HepG2 (cell line): ENCODE measurements around the gene HLCS. TPM values are rescaled to one million over a fixed set of nuclear protein-coding genes. Genes with fewer than 3 reads are reported as not detected.

Source experiments
- ATF7 ChIP-seq, 2 experiments: fragments of 450-650 bp in 1 of 2; sonication (generic) in 1 of 2; formaldehyde crosslinking in 1 of 2; IDR thresholded peaks; 2 replicates each; pipeline versions ENCODE4 v1.4.0 to v1.6.1; 2016 to 2020; ENCODE audit warnings: antibody characterized with exemption in 1 of 2, mild to moderate bottlenecking in 1 of 2, missing genetic modification reagents in 1 of 2
- FOXA1 ChIP-seq, 2 experiments: fragments of 450-650 bp in 1 of 2; sonication (generic) in 1 of 2; formaldehyde crosslinking in 1 of 2; IDR thresholded peaks; 2 replicates each; pipeline versions ENCODE4 v1.4.0 to v1.6.1; 2016 to 2020; ENCODE audit warnings: missing genetic modification reagents in 1 of 2
- IKZF1 ChIP-seq: fragments of 450-650 bp; IDR thresholded peaks from 2 replicates; pipeline ENCODE4 v1.7.1; 2016
- NFE2L2 ChIP-seq: fragments of 150-350 bp; IDR thresholded peaks from 2 replicates; pipeline ENCODE4 v1.6.1; 2014; ENCODE audit warnings: low read length
- PRPF4 ChIP-seq: fragments of 200-400 bp; formaldehyde crosslinking; IDR thresholded peaks from 2 replicates; pipeline ENCODE4 v1.6.1; 2016; ENCODE audit warnings: low read length, low read depth; ENCODE audit not compliant: poor library complexity, severe bottlenecking
- SPEN ChIP-seq: sonication (generic); formaldehyde crosslinking; IDR thresholded peaks from 2 replicates; pipeline ENCODE4 v1.5.1; 2020; ENCODE audit warnings: low read depth, mild to moderate bottlenecking, missing genetic modification reagents
- STAG1 ChIP-seq: sonication (generic); formaldehyde crosslinking; IDR thresholded peaks from 2 replicates; pipeline ENCODE4 v1.4.0; 2020; ENCODE audit warnings: missing genetic modification reagents
- TARDBP ChIP-seq: sonication (generic); formaldehyde crosslinking; IDR thresholded peaks from 2 replicates; pipeline ENCODE4 v1.8.0; 2022; ENCODE audit warnings: mild to moderate bottlenecking, missing genetic modification reagents
- polyA plus RNA-seq, 8 experiments: library from polyadenylated mRNA; depleted of rRNA in 3 of 8; stranded (reverse) in 7 of 8; unstranded in 1 of 8; fragments of >200 nt; fragmentation: Illumina TruSeq in 4 of 8; extraction: Trizol in 4 of 8; gene quantifications; 2 replicates each; pipeline versions ENCODE4 v1.2.1 to v1.2.3, GENCODE V29; 2011 to 2016; ENCODE audit warnings: low read depth in 4 of 8, missing spikeins in 1 of 8, mixed read lengths in 1 of 8; ENCODE audit not compliant: insufficient read depth in 1 of 8
- total RNA-seq, 5 experiments: library from RNA; depleted of rRNA; stranded (reverse); fragments of >200 nt; fragmentation: Illumina TruSeq; extraction: Trizol; gene quantifications; 2 replicates each; pipeline ENCODE4 v1.2.3, GENCODE V29; 2016; ENCODE audit warnings: low read depth in 1 of 5
- TF ChIP-seq, protein P1 (sequence below): sonication (generic); formaldehyde crosslinking; IDR thresholded peaks from 2 replicates; pipeline ENCODE4 v1.5.0; 2020; ENCODE audit warnings: missing genetic modification reagents
- TF ChIP-seq, protein P2 (sequence below): sonication (generic); formaldehyde crosslinking; IDR thresholded peaks from 2 replicates; pipeline ENCODE4 v1.9.0; 2022; ENCODE audit warnings: missing genetic modification reagents, mild to moderate bottlenecking, borderline replicate concordance
- TF ChIP-seq, protein P3 (sequence below): sonication (generic); formaldehyde crosslinking; IDR thresholded peaks from 2 replicates; pipeline ENCODE4 v1.8.0; 2022; ENCODE audit warnings: mild to moderate bottlenecking, missing genetic modification reagents
- TF ChIP-seq, protein P4 (sequence below): sonication (generic); formaldehyde crosslinking; IDR thresholded peaks from 2 replicates; pipeline ENCODE4 v1.5.1; 2020; ENCODE audit warnings: missing genetic modification reagents, mild to moderate bottlenecking, borderline replicate concordance
- TF ChIP-seq, protein P5 (sequence below): IDR thresholded peaks from 2 replicates; pipeline ENCODE4 v1.6.1; 2016
- TF ChIP-seq, protein P6 (sequence below): IDR thresholded peaks from 2 replicates; pipeline ENCODE4 v1.6.1; 2012; ENCODE audit warnings: inconsistent platforms
- TF ChIP-seq, protein P7 (sequence below): sonication (generic); formaldehyde crosslinking; IDR thresholded peaks from 2 replicates; pipeline ENCODE4 v1.5.0; 2020; ENCODE audit warnings: mild to moderate bottlenecking, missing genetic modification reagents, moderate library complexity
- TF ChIP-seq, protein P8 (sequence below): sonication (generic); formaldehyde crosslinking; IDR thresholded peaks from 2 replicates; pipeline ENCODE4 v1.5.1; 2020; ENCODE audit warnings: missing genetic modification reagents, mild to moderate bottlenecking, borderline replicate concordance

Gene HLCS
- total and polyA plus RNA-seq, 2 of the 13 experiments (the other 11 are each of a cell fraction or from before 2014, with no cell fraction given): 7.9 to 12.3 TPM

DNA sequence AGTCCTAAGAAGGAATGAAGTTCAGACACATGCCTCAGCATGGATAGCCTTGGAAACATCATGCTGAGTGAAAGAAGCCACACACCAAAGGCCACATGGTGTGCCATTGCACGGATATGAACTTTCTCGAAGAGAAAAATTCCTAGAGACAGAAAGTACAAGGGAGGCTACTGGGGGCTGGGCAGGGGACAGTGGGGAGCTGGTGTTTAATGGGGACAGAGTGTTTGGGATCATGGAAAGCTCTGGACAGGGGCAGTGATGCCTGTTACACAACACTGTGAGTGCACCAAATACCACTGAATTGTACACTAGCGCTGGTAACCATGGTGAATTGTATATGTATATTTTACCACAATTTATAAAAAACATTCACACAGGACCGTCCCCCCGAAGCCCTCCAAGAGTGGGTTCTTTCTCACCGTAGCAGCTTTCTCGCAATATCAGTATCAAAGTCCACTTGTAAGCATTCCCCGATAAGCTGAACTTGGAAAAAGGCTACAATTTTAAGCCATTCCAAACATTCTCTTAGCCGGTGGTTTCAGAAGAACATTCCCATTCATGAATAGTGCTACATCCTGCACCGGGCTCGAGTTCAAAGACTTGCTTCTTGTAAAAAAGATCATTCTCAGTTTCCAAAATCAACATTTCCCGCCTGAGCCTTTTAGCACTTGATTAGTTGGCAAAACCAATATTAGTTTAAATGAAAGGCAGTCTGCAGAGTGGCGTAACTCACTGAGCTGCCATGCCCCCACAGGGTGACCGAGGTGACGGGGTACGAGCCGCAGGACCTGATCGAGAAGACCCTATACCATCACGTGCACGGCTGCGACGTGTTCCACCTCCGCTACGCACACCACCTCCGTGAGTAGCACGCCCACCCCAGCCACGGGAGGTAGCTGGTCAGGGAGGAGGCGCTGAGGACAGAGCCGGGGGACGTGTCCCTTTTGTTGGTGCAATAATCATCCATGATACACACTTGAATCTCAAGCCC lies 235.9 kb downstream of the HLCS start (continued):
- TF ChIP-seq, protein P1, sequence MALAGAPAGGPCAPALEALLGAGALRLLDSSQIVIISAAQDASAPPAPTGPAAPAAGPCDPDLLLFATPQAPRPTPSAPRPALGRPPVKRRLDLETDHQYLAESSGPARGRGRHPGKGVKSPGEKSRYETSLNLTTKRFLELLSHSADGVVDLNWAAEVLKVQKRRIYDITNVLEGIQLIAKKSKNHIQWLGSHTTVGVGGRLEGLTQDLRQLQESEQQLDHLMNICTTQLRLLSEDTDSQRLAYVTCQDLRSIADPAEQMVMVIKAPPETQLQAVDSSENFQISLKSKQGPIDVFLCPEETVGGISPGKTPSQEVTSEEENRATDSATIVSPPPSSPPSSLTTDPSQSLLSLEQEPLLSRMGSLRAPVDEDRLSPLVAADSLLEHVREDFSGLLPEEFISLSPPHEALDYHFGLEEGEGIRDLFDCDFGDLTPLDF: no peak
- no peak for TF ChIP-seq IKZF1
- TF ChIP-seq, protein P2, sequence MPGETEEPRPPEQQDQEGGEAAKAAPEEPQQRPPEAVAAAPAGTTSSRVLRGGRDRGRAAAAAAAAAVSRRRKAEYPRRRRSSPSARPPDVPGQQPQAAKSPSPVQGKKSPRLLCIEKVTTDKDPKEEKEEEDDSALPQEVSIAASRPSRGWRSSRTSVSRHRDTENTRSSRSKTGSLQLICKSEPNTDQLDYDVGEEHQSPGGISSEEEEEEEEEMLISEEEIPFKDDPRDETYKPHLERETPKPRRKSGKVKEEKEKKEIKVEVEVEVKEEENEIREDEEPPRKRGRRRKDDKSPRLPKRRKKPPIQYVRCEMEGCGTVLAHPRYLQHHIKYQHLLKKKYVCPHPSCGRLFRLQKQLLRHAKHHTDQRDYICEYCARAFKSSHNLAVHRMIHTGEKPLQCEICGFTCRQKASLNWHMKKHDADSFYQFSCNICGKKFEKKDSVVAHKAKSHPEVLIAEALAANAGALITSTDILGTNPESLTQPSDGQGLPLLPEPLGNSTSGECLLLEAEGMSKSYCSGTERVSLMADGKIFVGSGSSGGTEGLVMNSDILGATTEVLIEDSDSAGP (CRISPR knock-in tag): 0 out of 2 replicates have a peak, but pooled peaks have one; percentile 40
- TF ChIP-seq, protein P3, sequence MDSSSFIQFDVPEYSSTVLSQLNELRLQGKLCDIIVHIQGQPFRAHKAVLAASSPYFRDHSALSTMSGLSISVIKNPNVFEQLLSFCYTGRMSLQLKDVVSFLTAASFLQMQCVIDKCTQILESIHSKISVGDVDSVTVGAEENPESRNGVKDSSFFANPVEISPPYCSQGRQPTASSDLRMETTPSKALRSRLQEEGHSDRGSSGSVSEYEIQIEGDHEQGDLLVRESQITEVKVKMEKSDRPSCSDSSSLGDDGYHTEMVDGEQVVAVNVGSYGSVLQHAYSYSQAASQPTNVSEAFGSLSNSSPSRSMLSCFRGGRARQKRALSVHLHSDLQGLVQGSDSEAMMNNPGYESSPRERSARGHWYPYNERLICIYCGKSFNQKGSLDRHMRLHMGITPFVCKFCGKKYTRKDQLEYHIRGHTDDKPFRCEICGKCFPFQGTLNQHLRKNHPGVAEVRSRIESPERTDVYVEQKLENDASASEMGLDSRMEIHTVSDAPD (CRISPR knock-in tag): peak; percentile 42; the same call in 1 of the 2 replicates
- TF ChIP-seq, protein P4, sequence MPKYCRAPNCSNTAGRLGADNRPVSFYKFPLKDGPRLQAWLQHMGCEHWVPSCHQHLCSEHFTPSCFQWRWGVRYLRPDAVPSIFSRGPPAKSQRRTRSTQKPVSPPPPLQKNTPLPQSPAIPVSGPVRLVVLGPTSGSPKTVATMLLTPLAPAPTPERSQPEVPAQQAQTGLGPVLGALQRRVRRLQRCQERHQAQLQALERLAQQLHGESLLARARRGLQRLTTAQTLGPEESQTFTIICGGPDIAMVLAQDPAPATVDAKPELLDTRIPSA (CRISPR knock-in tag): no peak
- no peak for TF ChIP-seq FOXA1 (IDR thresholded peaks at IDR 0.05)
- TF ChIP-seq FOXA1 (CRISPR knock-in tag; IDR thresholded peaks at IDR 0.05): peak; percentile 74
- TF ChIP-seq, protein P5, sequence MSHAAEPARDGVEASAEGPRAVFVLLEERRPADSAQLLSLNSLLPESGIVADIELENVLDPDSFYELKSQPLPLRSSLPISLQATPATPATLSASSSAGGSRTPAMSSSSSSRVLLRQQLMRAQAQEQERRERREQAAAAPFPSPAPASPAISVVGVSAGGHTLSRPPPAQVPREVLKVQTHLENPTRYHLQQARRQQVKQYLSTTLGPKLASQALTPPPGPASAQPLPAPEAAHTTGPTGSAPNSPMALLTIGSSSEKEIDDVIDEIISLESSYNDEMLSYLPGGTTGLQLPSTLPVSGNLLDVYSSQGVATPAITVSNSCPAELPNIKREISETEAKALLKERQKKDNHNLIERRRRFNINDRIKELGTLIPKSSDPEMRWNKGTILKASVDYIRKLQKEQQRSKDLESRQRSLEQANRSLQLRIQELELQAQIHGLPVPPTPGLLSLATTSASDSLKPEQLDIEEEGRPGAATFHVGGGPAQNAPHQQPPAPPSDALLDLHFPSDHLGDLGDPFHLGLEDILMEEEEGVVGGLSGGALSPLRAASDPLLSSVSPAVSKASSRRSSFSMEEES: peak; percentile 60; the same call in 1 of the 2 replicates
- TF ChIP-seq TARDBP (CRISPR knock-in tag): peak; percentile 71
- no peak for TF ChIP-seq ATF7 (IDR thresholded peaks at IDR 0.05)
- TF ChIP-seq ATF7 (CRISPR knock-in tag; IDR thresholded peaks at IDR 0.05): 0 out of 2 replicates have a peak, but pooled peaks have one; percentile 55
- TF ChIP-seq, protein P6, sequence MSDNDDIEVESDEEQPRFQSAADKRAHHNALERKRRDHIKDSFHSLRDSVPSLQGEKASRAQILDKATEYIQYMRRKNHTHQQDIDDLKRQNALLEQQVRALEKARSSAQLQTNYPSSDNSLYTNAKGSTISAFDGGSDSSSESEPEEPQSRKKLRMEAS: peak; percentile 60; the same call in 1 of the 2 replicates
- no peak for TF ChIP-seq STAG1 (CRISPR knock-in tag)
- no peak for TF ChIP-seq PRPF4
- TF ChIP-seq, protein P7, sequence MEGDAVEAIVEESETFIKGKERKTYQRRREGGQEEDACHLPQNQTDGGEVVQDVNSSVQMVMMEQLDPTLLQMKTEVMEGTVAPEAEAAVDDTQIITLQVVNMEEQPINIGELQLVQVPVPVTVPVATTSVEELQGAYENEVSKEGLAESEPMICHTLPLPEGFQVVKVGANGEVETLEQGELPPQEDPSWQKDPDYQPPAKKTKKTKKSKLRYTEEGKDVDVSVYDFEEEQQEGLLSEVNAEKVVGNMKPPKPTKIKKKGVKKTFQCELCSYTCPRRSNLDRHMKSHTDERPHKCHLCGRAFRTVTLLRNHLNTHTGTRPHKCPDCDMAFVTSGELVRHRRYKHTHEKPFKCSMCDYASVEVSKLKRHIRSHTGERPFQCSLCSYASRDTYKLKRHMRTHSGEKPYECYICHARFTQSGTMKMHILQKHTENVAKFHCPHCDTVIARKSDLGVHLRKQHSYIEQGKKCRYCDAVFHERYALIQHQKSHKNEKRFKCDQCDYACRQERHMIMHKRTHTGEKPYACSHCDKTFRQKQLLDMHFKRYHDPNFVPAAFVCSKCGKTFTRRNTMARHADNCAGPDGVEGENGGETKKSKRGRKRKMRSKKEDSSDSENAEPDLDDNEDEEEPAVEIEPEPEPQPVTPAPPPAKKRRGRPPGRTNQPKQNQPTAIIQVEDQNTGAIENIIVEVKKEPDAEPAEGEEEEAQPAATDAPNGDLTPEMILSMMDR (CRISPR knock-in tag): no peak; the same call in 1 of the 2 replicates
- no peak for TF ChIP-seq NFE2L2
- no peak for TF ChIP-seq SPEN (CRISPR knock-in tag)
- TF ChIP-seq, protein P8, sequence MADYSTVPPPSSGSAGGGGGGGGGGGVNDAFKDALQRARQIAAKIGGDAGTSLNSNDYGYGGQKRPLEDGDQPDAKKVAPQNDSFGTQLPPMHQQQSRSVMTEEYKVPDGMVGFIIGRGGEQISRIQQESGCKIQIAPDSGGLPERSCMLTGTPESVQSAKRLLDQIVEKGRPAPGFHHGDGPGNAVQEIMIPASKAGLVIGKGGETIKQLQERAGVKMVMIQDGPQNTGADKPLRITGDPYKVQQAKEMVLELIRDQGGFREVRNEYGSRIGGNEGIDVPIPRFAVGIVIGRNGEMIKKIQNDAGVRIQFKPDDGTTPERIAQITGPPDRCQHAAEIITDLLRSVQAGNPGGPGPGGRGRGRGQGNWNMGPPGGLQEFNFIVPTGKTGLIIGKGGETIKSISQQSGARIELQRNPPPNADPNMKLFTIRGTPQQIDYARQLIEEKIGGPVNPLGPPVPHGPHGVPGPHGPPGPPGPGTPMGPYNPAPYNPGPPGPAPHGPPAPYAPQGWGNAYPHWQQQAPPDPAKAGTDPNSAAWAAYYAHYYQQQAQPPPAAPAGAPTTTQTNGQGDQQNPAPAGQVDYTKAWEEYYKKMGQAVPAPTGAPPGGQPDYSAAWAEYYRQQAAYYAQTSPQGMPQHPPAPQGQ (CRISPR knock-in tag): no peak
